GM18502 (cell line): ENCODE measurements around the gene RBM4.
A peak's percentile ranks its signal among the peaks of the same experiment; 100 is the strongest.
"Not testable (repeated sequence)": the region's sequence is repeated elsewhere in the genome, so short reads cannot be mapped to it uniquely, and the experiment has no call there.

Experiments used
- ATAC-seq: cut with Tn5 transposase; IDR thresholded peaks from one replicate; pipeline ENCODE4 v1.9.1; 2021; ENCODE audit warnings: mild to moderate bottlenecking; ENCODE audit not compliant: unreplicated experiment, poor library complexity

Gene RBM4

GRCh38 chr11:66638177-66639065 lies at the start of gene RBM4:
Gene RBM4, plus strand, starts transcription at chr11:66638703. Its CDS starts 1,009 bp downstream, at chr11:66639712.
- peak; percentile 95 for ATAC-seq

- not testable (repeated sequence) for ATAC-seq
These were observed 49.2 kb upstream of the RBM4 start for GRCh38 chr11:66589315-66589714.

DNA sequence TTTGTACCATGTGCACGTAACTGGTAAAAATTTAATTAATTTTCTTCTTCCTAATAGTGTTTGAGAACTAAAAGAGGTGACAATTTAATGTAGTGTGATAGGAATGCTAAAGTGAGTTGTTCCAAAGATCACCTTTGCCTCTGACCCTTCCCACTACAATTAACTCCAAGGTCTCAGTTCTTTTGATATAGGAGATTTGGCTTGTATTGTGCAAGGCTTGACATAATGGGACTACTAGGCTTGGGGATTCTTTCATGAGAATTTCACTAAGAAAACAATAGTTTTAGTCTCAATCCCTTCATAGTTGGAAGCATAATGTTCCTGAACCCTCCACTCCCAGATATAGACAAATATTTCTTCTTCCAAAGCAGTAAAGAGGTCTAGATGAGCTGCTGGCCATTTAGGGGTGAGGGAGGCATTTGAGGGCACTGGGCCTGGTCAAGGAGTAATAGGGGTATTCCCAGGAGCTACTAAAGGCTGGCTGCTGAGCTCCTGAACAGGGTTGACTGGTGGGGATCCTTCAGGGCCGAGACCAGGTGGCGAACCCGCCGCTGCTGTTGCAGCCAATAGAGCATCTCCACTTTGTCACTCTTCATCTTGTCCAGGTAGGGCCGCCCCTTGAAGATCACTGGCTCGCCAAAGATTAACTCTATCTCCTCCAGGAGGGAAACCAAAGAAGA lies 48.4 kb upstream of the RBM4 start:
- ATAC-seq, result no peak

GRCh38 chr11:66591175-66591574 lies 47.3 kb upstream of the RBM4 start:
- no peak for ATAC-seq

DNA sequence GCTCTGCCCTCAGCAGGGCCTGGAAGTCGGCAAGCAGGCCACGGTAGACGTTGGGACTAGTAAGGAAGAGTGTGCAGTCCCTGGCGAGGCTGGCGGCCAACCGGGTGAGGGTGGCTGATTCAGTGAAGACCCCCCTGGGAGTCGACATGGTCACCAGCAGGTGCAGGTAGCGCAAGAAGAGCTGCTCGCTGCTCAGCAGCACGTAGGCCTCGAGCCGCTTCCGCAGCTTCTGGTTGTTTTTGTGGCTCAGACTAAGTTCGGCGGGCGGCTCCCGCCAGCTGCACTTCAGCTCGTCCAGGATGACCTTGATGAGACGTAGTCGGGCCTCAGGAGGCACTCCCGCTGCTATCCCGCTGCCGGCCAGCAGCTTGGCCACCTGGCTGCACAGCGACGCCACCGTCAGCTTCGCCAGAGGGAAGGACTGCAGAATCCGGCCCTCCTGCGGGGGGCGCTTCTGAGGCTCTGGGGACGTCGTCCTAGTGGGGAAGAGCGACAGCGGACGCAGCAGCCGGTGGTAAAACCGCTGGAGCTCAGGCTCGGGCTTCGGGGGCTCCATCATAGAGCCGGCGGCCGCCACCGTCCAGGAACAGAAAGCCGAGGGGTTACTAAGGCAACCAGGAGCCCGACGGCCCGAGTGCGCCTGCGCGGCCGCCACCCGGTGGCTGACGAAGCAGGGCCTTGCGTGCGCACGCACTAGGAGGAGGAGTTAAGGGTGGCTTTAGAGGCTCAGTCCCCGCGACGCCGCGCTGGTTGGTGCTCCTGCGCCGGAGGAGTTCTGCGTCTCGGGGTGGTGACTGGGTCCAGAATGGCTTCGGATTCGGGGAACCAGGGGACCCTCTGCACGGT lies 45.8 kb upstream of the RBM4 start, which contains the start of the genes CCDC87 and CCS:
Gene CCDC87 (minus strand): TSS at position 607 of the 846 bp plus-strand sequence. CDS start 48 bp downstream, at position 559.
Gene CCS (plus strand): TSS at position 729 of the 846 bp plus-strand sequence. CDS start 77 bp downstream, at position 806.
- peak; percentile 92 for ATAC-seq

GRCh38 chr11:66593303-66593635 lies 45.2 kb upstream of the RBM4 start:
- peak; percentile 32 for ATAC-seq

- ATAC-seq, result no peak
These were observed 44.9 kb upstream of the RBM4 start for GRCh38 chr11:66593650-66594049.

GRCh38 chr11:66595245-66595904 lies 43.1 kb upstream of the RBM4 start:
- no peak for ATAC-seq

DNA sequence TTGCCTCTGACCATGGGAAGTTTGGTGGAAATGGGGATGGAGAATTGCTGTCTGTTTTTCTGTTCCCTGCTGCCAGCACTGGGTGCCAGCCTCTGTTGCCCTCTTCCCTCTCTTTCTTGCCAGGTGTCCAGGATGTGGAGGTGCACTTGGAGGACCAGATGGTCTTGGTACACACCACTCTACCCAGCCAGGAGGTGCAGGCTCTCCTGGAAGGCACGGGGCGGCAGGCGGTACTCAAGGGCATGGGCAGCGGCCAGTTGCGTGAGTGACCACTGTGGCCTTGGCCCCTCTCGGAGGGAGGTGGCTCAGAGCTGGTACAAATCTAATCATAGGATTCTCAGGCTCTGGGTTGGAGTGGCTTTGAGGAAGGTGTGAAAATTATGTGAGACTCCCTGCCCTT lies 39.5 kb upstream of the RBM4 start:
- no peak for ATAC-seq

GRCh38 chr11:66600219-66600618 lies 38.3 kb upstream of the RBM4 start:
- no peak for ATAC-seq

DNA sequence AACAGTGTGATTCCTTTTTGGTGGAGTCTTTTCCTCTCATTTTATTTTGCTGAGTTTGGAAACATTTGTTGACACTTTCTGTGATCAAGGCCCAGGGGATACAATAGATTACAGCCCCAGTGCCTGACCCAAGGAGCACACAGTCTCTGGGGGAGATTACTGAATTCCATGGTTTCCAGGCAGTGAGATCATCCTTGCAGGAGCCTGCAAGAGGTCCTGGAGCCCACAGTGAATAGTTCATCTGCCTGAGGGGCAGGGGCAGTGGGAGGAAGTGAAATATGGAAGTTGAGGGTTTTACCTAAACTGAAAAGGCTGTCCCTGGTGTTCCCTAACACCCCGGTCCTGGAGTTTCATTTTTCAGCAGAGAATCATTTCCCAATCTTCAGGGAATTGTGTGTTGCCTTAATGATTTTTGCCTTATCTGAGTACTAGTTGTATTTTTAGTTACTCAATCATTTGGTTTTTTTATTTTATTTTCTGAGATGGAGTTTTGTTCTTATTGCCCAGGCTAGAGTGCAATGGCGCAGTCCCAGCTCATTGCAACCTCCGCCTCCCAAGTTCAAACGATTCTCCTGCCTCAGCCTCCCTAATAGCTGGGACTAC lies 37.8 kb upstream of the RBM4 start:
- ATAC-seq, result no peak

DNA sequence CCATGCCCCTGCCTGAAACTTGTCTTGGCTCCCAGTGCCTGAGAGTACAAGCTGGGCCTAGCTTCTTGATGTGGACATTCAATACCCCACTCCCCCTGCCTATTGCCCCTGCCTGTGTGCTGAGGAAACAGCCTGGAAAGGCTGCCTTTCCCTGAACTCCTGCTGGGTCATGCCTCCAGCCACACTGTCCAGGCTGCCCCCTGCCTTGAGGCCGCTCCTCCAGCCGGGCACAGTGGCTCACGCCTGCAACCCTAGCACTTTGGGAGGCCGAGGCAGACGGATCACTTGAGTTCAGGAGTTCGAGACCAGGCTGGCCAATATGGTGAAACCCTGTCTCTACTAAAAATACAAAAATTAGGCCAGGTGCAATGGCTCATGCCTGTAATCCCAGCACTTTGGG lies 35.4 kb upstream of the RBM4 start:
- no peak for ATAC-seq

DNA sequence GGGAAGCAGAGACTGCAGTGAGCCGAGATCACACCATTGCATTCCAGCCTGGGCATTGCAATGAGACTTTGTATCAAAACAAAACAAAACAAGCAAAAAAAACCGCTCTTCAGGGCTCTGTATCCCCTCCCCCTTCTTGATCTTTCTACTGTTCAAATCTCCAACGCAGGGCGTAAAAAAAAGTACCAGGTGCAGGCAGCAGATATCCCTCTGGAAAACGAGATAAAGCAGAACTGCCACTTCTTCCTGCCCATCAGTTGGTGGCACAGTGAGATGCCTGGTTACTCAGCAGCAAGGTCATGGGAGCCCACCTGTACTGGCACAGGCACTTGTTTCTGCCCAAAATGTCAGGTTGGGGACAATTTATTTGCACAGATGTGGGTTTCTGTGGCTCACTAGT lies 34.3 kb upstream of the RBM4 start:
- ATAC-seq, result no peak

GRCh38 chr11:66606608-66607007 lies 31.9 kb upstream of the RBM4 start:
- not testable (repeated sequence) for ATAC-seq

DNA sequence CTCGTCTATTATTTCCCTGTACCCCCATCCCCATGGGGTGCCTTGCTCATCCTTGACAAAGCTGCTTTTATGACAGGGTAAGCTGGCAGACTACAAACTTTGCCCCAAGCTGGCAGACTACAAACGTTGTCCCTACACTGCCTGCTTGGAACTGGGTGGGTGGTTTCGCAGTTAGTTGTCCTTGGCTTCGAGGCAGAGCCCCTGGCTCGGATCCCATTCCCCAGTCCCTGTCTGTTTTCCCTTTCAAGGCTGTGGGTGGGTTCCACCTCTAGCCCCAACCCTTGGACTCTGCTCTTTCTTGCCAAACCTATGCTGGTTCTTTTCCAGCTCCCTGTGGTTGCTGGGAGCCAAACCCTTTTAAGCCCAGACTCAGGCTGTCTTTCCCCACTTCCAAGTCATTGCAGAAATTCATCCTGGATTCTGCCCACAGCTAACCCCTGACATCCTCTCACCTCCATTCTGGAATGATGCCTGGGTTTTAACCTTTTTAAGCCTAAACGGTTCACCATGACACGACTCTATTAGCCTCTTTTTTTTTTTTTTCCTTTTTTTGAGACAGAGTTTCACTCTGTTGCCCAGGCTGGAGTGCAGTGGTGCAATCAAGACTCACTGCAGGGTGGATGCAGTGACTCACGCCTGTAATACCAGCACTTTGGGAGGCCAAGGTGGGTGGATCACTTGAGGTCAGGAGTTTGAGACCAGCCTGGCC lies 31.2 kb upstream of the RBM4 start:
- ATAC-seq, result no peak

DNA sequence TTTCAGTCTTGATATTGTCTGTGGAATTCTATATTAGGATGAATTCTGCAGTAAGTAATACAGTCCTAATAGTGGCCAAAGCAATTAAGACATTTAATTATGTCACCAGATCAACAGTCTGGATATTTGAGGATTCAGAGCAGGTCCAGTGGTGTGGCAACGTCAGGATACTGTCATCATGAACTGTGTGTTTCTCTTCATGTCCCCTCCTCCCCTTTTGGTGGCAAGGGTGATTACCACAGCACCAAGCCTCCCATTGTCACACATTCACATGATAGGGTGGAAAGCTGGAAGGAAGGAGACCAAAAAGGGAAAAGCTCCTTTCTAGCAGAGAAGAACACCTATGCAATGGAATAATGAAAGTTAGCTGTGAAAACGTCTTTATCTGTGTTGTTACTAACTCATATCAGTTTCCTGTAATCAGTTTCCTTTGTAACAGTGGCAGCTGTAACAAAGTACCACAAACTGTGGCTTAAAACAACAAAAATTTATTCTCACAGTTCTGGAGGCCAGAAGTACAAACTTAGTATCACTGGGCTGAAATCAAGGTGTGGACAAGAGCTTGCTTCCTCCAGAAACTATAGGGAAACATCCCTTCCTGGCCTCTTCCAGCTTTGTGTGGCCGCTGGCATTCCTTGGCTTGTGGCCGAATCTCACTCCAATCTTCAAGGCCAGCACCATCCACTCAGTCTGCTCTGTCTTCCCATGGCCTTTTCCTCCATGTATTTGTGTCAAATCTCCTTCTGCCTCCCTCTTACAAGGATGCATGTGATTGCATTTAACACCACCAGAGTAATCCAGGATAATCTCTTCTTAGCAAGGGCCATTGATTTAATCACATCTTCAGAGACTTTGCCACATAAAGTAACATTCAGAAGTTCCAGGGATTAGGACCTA lies 28.5 kb upstream of the RBM4 start:
- no peak for ATAC-seq

GRCh38 chr11:66612458-66612857 lies 26.0 kb upstream of the RBM4 start:
- ATAC-seq, result no peak

DNA sequence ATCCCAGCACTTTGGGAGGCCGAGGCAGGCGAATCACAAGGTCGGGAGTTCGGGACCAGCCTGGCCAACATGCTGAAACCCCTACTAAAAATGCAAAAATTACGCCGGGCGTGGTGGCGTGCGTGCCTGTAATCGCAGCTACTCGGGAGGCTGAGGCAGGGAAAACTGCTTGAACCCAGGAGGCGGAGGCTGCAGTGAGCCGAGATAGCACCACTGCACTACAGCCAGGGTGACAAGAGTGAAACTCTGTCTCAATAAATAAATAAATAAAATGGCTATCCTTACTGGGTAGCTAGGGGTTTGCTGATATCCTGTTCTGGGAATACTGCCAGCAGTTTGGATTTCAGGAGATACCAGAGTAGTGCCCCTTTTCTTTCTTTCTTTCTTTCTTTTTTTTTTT lies 24.4 kb upstream of the RBM4 start:
- no peak for ATAC-seq
